Myocyte (in vitro differentiated cells): ENCODE results near the gene WDR70. TPM values are rescaled to one million over a fixed set of nuclear protein-coding genes. Genes with fewer than 3 reads are reported as not detected.
A peak's percentile ranks its signal among the peaks of the same experiment; 100 is the strongest.
"Not testable (repeated sequence)": the region's sequence is repeated elsewhere in the genome, so short reads cannot be mapped to it uniquely, and the experiment has no call there.

Source experiments
- DNase-seq: peaks from one replicate; pipeline ENCODE4 v3.0.0-alpha.2; 2012; ENCODE audit warnings: low read depth
- total RNA-seq: library from RNA; depleted of rRNA; stranded (reverse); fragments of >200 nt; gene quantifications from 2 replicates; pipeline ENCODE4 v1.2.3, GENCODE V29; 2014

The WDR70 gene
- total RNA-seq, 1 donor from 2014 or later = 39.8 TPM

- no peak for DNase-seq
Observed at GRCh38 chr5:37511646-37512045, 132.5 kb downstream of the WDR70 start.

- no peak for DNase-seq
Observed at GRCh38 chr5:37514946-37515345, 135.8 kb downstream of the WDR70 start.

- DNase-seq = no peak
Observed at GRCh38 chr5:37517686-37518085, 138.6 kb downstream of the WDR70 start.

- DNase-seq = not testable (repeated sequence)
Observed at GRCh38 chr5:37518356-37518755, 139.2 kb downstream of the WDR70 start.

GRCh38 chr5:37519304-37519703 lies 140.2 kb downstream of the WDR70 start:
- no peak for DNase-seq

- DNase-seq = no peak
Observed at GRCh38 chr5:37519807-37520206, 140.7 kb downstream of the WDR70 start.

- peak; percentile 14 for DNase-seq
Observed at GRCh38 chr5:37520811-37521210, 141.7 kb downstream of the WDR70 start.

- DNase-seq = no peak
Observed at GRCh38 chr5:37532976-37533740, 154.0 kb downstream of the WDR70 start.

- DNase-seq = peak; percentile 14
Observed at GRCh38 chr5:37533851-37534250, 154.7 kb downstream of the WDR70 start.

- DNase-seq = no peak
Observed at GRCh38 chr5:37539459-37539858, 160.3 kb downstream of the WDR70 start.

GRCh38 chr5:37543216-37543615 lies 164.1 kb downstream of the WDR70 start:
- no peak for DNase-seq

- no peak for DNase-seq
Observed at GRCh38 chr5:37549411-37549810, 170.3 kb downstream of the WDR70 start.

GRCh38 chr5:37552161-37552560 lies 173.0 kb downstream of the WDR70 start:
- DNase-seq = no peak

- DNase-seq = no peak
Observed at GRCh38 chr5:37552770-37553719, 173.9 kb downstream of the WDR70 start.

GRCh38 chr5:37553720-37554404 lies 174.7 kb downstream of the WDR70 start:
- no peak for DNase-seq

GRCh38 chr5:37554405-37554739 lies 175.3 kb downstream of the WDR70 start:
- no peak for DNase-seq

- DNase-seq = no peak
Observed at GRCh38 chr5:37554938-37555337, 175.8 kb downstream of the WDR70 start.

- no peak for DNase-seq
Observed at GRCh38 chr5:37557734-37558293, 178.7 kb downstream of the WDR70 start.

GRCh38 chr5:37565062-37565670 lies 186.0 kb downstream of the WDR70 start:
- DNase-seq = no peak

GRCh38 chr5:37567566-37567965 lies 188.4 kb downstream of the WDR70 start:
- peak; percentile 13 for DNase-seq
